ENCODE data around the gene PRSS38. TPM values are rescaled to one million over a fixed set of nuclear protein-coding genes. Genes with fewer than 3 reads are reported as not detected.

PRSS38 gene
- total RNA-seq, 2 donors from 2014 or later, result not detected

DNA sequence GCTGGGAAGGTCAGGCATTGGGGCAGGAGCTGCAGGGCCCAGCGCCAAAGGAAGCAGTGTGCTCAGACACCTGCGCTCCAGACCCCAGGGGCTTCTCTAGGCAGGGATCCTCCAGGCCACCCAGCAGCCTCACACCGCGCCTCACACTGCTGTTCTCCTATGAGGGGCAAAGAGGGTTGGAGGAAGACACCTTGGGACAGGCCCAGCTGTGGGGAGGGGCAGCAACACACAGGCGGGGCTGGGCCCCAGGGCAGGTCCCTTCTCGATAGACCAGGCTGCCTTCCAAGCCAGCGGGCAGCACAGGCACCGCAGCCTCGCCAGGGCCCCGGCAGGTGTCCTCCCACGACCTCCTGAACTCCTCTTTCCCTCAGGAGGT is 20.7 kb upstream of the PRSS38 start:
- peak; percentile 50 for DNase-seq
- 85 to 87% methylated on average over 7 to 11 of the region's 11 CpGs for WGBS, 2 experiments (ENCODE audit: insufficient coverage in 1 of 2, insufficient read length in 1 of 2)
- no peak for TF ChIP-seq CTCF (conservative IDR thresholded peaks at IDR 0.05)

GRCh38 chr1:227795732-227796131 is 19.7 kb upstream of the PRSS38 start:
- H3K4me3 Mint-ChIP-seq, result no peak overlapping the region
- 88 to 92% methylated on average over 3 to 4 of the region's 6 CpGs for WGBS, 2 experiments (ENCODE audit: insufficient coverage in 1 of 2, insufficient read length in 1 of 2)
- Histone ChIP-seq H3K9me3 (ENCODE audit: control insufficient read depth, low read length) (no peaks in the 10 kb centered on the region), H3K4me1 (ENCODE audit: control insufficient read depth, insufficient read depth, low read length) (peaks cover 8% of the 10 kb centered on the region), H3K36me3 (ENCODE audit: control insufficient read depth, insufficient read depth, low read length) (no peaks in the 10 kb centered on the region), H3K9ac (ENCODE audit: extremely low read depth, low read length, poor library complexity, severe bottlenecking) (no peak overlapping the region), H3K4me3 (ENCODE audit: low read length) (no peak overlapping the region), H3K27me3 (ENCODE audit: control insufficient read depth, insufficient read depth, low read length, poor library complexity, severe bottlenecking) (peaks cover 1% of the 10 kb centered on the region), H3K27ac (ENCODE audit: low read depth, low read length) (no peak overlapping the region)
- no peaks in the 10 kb centered on the region for H3K36me3 Mint-ChIP-seq (ENCODE audit: low read depth)
- no peak overlapping the region for H3K27ac Mint-ChIP-seq
- peak; percentile 27 for DNase-seq
- no peaks in the 10 kb centered on the region for H3K9me3 Mint-ChIP-seq
- TF ChIP-seq CTCF (conservative IDR thresholded peaks at IDR 0.05), result no peak
- H3K27me3 Mint-ChIP-seq (ENCODE audit: insufficient read depth), result peaks cover 9% of the 10 kb centered on the region
- peaks cover 2% of the 10 kb centered on the region for H3K4me1 Mint-ChIP-seq

More for the DNA sequence above, 20.7 kb upstream of the PRSS38 start:
- no peaks in the 10 kb centered on the region for H3K36me3 ChIP-seq (ENCODE audit: control insufficient read depth, insufficient read depth, low read length)
- H3K27me3 ChIP-seq (ENCODE audit: control insufficient read depth, insufficient read depth, low read length, poor library complexity, severe bottlenecking), result peaks cover 6% of the 10 kb centered on the region
- no peak overlapping the region for H3K4me3 ChIP-seq (ENCODE audit: low read length)
- Mint-ChIP-seq H3K4me3 (no peak overlapping the region), H3K27ac (no peak overlapping the region), H3K9me3 (no peaks in the 10 kb centered on the region), H3K4me1 (peaks cover 2% of the 10 kb centered on the region), H3K36me3 (ENCODE audit: low read depth) (no peaks in the 10 kb centered on the region), H3K27me3 (ENCODE audit: insufficient read depth) (peaks cover 15% of the 10 kb centered on the region)
- H3K9ac ChIP-seq (ENCODE audit: extremely low read depth, low read length, poor library complexity, severe bottlenecking), result no peak overlapping the region
- no peak overlapping the region for H3K27ac ChIP-seq (ENCODE audit: low read depth, low read length)
- peaks cover 8% of the 10 kb centered on the region for H3K4me1 ChIP-seq (ENCODE audit: control insufficient read depth, insufficient read depth, low read length)
- no peaks in the 10 kb centered on the region for H3K9me3 ChIP-seq (ENCODE audit: control insufficient read depth, low read length)

- Mint-ChIP-seq H3K9me3 (no peaks in the 10 kb centered on the region), H3K36me3 (ENCODE audit: low read depth) (no peaks in the 10 kb centered on the region), H3K27me3 (ENCODE audit: insufficient read depth) (peaks cover 7% of the 10 kb centered on the region), H3K4me1 (peaks cover 2% of the 10 kb centered on the region), H3K4me3 (no peak overlapping the region), H3K27ac (no peak overlapping the region)
- Histone ChIP-seq H3K27me3 (ENCODE audit: control insufficient read depth, insufficient read depth, low read length, poor library complexity, severe bottlenecking) (peaks cover 5% of the 10 kb centered on the region), H3K9ac (ENCODE audit: extremely low read depth, low read length, poor library complexity, severe bottlenecking) (no peak overlapping the region), H3K27ac (ENCODE audit: low read depth, low read length) (no peak overlapping the region), H3K4me3 (ENCODE audit: low read length) (no peak overlapping the region), H3K4me1 (ENCODE audit: control insufficient read depth, insufficient read depth, low read length) (peaks cover 8% of the 10 kb centered on the region), H3K36me3 (ENCODE audit: control insufficient read depth, insufficient read depth, low read length) (no peaks in the 10 kb centered on the region), H3K9me3 (ENCODE audit: control insufficient read depth, low read length) (no peaks in the 10 kb centered on the region)
- WGBS, 2 experiments (ENCODE audit: insufficient coverage in 1 of 2, insufficient read length in 1 of 2), result 83% methylated on average over 2 to 5 of the region's 5 CpGs
- DNase-seq, result peak; percentile 22
- TF ChIP-seq CTCF (conservative IDR thresholded peaks at IDR 0.05), result no peak
Measured at GRCh38 chr1:227796359-227796915, 19.0 kb upstream of the PRSS38 start.
